ENCODE measurements around the gene H3-3A. TPM values are rescaled to one million over a fixed set of nuclear protein-coding genes. Genes with fewer than 3 reads are reported as not detected.
"Not testable (repeated sequence)": the region's sequence is repeated elsewhere in the genome, so short reads cannot be mapped to it uniquely, and the experiment has no call there.

H3-3A gene
- polyA plus RNA-seq, 10 donors = 631 to 870 (median 684) TPM

DNA sequence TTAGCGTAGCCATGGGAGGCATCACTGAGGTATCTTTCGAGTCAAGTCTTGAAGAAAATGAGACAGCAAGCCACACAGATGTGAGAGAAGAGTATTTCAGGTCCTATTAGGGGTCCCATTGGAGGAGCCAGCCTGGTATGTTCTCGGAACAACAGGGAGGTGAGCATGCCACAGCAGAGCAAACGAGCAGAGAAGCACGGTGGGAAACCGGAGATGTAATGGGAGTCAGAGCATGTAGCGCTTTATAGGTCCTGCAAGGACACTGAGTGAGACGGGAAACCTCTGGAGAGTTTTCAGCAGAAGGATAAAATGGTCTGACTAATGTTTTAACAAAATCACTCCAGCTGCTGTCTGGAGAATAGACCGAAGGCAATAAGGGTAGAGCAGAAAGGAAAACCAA, 15.9 kb downstream of the H3-3A start:
- DNase-seq = no peak

DNA sequence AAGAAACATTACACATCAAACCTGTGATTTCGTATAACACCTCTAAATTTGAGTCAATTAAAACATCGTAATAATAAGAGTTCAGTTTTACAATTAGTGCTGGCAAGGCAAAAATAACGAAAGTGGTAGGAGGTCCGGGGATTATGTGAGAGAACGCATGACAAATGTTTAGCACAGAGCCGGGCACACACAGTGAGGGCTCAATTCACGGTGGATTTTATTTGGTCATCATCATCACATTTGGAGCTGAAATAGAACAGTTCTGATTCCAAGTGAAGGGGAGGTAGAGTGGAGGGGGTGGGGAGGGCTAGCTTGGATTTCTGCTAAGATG, 20.0 kb downstream of the H3-3A start:
- no peak for DNase-seq

DNA sequence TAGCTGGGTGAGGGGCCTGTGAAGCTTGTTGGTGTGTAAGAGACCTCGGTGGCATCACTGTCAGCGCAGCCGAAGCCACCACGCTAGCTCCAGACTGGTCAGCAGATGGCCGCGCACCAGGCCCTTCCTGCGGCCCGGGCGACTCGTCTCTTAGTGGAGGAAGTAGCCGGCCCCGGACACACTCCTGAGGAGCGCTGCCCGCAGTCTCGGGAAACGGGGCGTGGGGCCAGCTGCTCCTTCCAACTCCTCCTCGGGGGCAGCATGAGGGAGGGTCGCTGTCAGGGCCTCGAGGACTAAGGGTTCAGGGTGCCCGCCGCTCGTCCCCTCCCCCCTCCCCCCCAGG, 20.4 kb downstream of the H3-3A start:
- DNase-seq = peak in 1 of 3 donors; percentile 52

DNA sequence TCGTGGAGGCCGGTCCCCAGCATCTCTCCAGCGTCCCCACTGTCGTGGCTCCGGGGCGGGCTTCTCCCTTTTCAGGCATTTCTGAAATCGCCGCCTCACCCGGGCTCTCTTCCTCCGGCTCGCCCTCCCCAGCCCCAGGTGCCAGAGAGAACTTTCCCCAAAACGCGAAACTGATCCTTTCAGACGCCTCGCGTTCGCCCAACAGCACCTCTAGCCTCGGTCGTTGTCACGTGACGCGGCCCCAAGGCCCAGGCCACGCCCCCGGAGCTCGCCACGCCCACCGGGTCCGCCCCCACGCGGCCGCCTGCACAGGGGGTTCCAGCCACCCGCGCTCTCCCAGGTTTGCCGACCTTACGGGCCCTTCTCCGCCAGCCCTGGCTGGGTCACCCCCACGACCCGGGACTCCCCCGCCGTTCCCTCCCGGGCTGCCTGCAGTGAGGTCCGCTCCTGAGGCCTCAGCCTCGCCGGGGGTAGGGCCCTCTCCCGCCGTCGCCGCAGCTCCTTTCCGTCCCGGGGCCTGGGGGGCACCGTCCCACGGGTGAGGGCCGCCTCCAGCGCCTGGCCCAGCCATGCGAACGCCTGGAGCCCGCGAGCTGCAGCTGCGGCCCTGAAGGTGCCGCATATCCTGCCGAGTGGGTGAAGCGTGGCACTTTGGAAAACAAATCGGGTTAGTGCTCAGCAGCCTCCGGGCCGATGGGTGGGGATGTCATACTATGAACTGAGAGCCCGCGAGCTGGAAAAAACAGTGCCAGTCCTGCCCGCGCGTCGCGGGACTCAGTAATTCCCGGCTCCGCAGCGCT, 21.0 kb downstream of the H3-3A start:
- DNase-seq = peak; percentile 78 to 95 (median 88)

DNA sequence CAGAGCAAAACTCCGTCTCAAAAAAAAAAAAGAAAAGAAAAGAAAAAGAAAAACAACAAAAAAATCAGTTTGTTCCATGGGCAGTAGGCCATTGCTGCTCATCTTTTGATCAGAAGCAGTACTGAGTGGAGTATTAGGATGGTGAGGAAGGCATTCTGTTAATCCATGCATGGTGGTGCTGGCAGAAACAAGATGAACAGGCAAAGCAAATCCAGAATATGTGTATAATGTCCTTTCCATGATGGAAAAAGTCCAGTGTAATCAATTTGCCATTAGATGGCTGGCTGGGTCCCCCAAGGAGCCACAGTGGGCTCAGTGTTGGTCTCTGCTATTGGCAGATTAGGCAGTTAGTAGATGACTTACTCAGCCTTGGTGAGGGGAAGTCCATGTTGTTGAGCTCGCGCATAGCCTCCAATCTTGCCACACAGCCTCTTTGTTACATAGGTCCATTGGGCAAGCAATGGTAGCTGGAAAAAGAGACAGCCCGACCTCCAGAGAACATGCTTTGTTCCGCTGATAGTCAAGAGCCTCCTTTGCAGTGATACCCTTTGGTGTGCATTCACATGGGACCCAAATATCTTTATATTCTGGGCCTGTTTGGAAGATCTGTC, 23.3 kb downstream of the H3-3A start:
- DNase-seq = no peak

DNA sequence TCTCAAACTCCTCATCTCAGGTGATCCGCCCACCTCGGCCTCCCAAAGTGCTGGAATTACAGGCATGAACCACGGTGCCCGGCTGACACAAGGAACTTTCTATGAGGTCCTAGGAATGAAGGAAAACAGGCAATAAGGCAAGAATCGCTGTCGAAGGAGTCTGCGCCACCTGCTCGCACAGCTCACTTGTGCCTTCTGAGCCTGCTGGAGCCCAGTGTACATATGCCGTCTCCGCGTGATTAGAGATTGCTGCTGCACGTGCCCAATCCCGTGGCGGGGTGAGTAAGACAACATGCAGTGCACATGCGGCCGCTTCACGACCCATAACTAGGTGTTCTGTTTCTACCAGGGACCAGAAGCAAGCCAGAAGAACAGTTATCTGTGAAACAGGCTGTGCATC, 24.3 kb downstream of the H3-3A start:
- DNase-seq = no peak

DNA sequence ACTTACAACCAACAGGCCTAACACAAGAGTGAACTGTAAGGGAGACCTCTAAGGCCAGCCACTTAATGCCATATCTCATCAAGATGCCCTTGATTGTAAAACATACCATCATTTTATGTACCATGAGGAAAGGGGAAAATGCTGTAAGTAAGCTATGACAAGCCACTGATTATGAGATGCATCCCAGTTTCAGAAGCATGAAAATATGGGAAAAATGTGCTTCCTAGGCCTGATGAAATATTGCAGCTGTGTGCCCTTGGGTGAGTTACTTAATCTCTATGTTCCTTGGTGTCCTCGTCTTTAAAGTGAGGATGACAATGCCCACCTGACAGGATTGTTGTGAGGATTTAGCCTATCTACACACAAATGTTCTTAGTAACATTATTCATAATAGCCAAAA, 28.9 kb downstream of the H3-3A start:
- no peak for DNase-seq

DNA sequence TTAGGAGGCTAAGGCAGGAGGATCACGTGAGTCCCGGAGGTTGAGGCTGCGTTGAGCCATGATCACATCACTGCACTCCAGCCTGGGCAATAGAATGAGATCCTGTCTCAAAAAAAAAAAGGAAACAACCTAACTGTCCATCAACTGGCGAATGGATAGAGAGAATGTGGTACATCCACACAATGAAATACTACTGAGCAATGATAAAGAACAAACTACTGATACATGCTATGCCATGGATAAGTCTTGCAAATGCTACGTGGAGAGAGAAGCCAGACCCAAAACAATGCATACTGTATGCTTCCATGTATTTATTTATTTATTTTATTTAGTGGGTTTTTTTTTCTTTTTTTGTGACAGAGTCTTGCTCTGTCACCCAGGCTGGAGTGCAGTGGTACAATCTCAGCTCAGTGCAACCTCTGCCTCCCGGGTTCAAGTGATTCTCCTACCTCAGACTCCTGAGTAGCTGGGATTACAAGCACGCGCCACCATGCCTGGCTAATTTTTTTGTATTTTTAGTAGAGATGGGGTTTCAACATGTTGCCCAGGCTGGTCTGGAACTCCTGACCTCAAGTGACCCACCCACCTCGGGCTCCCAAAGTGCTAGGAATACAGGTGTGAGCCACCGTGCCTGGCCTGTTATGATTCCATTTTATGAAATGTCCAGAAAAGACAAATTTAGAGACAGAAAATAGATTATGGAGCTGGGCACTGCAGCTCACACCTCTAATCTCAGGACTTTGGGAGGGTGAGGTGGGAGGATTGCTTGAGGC, 29.7 kb downstream of the H3-3A start:
- not testable (repeated sequence) for DNase-seq

DNA sequence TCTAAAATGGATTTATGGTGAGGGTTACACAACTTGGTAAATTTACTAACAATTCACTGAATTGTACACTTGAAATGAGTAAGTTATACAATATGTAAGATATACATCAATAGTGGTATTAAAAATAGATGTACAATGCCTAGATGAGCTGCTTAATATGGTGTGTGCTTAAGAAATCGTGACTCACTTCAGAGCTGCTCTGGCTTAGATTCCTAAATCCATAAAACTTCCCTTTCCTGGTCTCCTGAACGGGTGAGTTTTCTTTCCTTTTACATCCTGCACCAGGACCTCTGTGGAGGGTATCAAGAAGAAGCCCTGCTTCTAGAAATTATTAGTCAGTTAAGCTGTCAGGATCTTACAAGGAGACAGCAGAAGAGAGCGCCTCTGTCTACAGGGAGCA, 30.4 kb downstream of the H3-3A start:
- no peak for DNase-seq

DNA sequence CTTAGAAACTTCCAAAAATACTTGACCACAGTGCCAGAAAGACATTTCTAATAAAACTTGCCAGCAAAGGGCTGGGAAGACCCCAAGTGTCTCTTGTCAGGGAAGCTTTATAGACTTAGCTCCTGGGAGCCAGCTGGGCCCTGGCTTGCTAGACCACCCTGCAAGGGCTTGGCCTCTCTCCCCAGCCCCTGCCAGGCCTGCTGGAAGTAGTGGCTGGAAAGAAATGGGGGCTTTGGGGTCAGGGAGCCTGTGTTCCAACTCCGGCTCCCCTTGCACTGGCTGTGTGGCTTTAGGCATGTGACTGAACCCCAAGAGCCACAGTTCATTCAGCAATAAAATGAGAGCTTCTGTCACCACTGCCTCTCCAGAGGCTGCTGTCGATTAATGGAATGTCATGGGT, 31.1 kb downstream of the H3-3A start:
- no peak for DNase-seq

DNA sequence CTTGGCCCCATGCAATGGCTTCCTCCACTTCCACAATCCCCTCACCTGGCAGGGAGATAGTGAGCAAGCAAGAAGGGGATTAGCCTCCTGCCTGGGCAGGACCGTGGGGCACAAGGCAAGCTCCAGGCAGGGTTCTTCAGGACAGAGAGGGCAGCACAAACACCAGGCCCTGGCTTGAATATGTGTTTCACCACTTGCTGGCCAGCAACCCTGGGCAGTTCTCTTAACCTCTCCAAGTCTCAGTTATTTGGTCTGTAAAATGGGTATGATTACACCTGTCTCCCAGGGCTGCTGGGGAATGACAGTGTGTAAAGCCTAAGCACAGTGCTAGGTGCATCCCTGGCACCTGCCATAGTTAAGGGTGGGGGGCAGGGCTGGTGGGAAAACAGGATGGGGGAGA, 31.9 kb downstream of the H3-3A start:
- DNase-seq = no peak

DNA sequence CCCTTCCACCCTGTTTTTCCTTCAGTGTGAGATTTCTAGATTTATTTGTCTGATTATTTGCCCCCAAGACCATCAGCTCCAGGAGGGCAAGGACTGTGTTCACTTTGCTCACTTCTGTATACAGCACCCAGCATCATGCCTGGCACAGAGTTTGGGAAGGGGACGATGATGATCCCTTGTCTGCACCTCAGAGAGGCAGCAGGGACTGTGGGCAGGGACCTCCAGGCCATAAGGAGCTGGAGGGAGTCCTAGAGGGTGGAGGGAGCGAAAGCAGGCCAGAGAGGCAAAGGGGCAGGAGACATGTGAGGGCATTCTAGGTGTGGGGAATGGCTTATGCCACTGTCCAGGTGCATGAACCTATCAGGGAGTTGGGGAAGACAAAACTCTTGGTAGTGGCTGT, 32.8 kb downstream of the H3-3A start:
- DNase-seq = no peak

DNA sequence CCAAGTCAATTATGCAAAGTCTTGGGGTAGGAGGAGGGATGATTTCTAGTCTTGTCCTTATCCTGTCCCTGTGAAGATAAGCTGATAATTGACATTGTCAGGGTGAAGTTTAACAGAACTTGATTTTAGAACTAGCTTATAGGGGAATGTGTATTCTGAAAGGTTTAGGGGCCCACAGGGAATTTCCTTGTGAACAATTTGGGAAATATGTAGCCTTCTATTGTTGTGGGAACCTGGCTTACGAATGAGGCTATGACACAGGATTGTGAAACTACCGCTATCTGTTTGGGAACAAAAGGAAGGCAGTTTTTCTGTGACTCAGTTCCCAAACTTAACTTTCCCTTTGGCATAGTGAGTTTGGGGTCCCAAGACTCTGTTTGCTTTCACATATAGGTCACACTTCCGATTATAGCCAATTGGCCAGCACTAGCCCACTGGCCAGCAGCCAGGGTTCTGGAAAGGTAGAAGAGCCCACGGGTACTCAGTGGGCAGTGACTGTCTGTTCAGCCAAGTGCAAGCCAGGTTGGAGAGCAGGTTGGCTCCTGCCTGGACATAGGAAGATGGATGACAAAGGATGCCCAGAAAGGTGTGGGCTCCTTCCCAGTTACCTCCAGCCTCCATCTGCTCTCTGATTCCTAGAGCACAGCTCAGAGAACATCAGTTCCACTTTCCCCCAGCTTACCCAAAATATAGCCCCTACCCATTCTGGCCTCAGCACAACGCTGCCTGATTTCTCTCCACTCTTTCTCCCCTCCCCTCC, 35.5 kb downstream of the H3-3A start:
- peak in 1 of 3 donors; percentile 37 for DNase-seq

DNA sequence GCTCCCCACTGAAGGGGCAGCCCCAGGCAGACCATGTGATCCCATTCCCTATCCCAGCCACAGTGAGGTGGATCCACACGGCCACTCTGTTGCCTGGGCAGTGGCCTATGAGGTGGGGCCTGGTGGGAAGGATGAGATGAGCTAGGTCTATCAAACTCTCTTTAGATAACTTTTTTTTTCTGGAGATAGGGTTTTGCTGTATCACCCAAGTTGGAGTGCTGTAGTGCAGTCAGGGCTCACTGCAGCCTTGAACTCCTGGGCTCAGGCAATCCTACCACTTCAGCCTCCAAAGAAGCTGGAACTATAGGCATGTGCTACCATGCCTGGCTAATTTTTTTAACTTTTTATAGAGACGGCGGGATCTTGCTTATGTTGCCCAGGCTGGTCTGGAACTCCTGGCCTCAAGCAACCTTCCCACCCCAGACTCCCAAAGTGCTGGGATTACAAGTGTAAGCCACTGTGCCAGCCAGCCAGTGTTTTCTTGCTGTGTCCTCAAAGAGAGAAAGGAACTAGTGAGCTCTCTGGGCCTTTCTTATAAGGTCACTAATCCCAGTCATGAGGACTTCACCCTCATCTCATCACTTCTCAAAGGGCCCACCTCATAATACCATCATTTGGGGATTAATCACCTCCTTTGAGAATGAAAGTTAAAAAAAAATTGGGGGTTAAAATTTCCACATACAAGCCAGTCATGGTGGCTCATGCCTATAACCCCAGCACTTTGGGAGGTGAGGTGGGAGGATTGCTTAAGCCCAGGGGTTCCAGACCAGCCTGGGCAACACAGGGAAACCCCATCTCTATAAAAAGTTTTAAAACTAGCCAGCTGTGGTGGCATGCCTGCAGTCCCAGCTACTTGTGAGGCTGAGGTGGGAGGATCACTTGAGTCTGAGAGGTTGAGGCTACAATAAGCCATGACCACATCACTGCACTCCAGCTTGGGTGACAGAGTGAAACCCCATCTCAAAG, 36.6 kb downstream of the H3-3A start:
- DNase-seq = no peak

DNA sequence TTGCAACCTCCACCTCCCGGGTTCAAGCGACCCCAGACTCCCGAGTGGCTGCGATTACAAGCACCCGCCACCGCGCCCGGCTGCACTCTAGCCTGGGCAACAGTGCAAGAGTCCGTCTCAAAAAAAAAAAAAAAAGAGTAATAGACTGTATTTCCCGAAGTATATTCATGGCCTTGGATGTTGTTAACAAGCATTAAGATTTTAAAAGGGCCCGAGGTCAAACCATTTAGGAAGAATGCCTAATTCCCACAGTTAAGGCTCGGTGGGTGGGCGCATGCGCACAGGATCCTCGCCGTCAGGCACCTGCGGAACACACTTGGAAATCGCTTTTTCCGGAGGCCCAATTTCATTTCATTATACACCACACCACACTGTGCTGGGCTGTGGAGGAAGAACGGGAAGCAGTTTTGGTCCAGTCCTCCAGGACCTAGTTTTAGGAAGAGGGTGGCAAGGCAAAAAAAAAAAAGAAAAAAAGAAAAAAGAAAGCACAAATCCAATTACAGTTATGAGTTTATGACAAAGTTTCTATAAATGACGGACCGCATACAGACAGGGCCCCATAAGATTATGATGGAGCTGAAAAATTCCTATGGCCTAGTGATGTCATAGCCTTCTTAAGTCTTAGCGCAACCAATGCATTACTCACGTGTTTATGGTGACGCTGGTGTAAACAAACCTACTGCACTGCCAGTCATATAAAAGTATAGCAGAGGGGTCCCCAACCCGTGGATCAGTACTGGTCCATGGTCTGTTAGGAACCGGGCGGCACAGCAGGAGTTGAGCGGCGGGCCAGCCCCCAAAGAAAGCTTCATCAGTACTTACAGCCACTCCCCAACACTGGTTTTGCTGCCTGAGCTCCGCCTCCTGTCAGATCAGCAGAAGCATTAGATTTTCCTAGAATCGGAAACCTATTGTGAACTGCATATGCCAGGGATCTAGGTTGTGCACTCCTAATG, 38.2 kb downstream of the H3-3A start:
- peak in 1 of 3 donors; percentile 26 for DNase-seq

DNA sequence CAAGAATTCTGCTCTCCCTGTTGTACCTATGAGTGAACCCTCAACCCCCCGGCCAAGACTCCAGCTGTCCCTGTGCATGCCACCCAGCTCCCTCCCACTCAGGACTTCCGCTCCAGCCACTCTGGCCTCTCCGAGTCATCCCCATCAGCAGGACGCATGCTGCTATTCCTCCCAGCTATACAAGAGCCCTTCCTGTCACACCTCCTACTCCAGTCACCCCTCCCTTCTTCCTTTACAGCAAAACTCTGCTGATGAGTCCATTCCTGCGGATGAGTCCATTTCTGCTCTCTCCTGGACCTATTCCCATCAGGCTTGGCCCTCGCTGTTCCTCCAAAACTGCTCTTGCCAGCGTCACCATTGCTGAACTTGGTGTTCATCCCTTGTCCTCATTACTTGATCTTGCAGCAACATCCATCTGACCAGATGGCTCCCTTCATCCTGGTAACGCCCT, 42.2 kb downstream of the H3-3A start:
- no peak for DNase-seq

DNA sequence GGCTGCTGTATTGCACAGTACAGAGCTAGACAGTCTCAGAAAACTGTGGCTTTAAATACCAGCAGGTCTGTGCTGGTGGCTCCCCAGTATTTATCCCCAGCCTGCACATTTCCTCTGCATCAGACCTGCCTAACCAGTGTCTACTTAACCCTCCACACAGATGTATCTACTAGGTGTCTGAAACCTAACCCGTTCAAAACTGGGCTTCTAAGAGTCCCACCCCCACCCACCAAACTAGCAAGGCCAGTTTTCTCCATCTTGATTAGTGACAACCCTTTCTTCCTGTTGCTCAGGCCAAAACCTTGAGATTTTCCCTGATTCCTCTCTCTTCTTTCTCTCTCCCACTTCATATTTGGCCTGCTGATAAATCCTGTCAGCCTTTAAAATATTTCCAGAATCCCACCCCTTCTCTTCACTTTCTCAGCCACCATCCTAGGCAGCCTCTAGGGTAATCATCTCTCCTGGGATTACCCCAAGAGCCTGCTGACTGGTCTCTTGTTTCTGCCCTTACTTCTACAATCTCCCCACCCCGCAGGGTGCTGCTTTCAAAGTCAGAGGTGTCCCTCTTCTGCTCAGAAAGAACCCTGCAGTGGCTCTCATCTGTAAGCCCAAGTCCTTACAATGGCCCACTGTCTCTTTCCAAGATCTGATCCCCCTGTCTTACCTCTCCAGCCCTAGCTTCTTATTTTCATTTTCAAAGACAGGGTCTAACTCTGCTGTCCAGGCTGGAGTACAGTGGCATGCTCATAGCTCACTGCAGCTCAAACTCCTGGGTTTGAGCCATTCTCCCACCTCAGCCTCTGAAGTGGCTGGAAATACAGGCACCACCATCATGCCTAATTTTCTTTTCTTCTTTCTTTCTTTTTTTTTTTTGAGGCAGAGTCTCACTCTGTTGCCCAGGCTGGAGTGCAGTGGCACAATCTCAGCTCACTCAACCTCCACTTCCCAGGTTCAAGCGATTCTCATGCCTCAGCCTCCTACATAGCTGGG, 45.2 kb downstream of the H3-3A start:
- no peak for DNase-seq
